ENCODE measurements around the gene LHX3. TPM values are rescaled to one million over a fixed set of nuclear protein-coding genes. Genes with fewer than 3 reads are reported as not detected.

The LHX3 gene
- total RNA-seq, 3 donors from 2014 or later = not detected

- intact Hi-C loops (cut with DNase I; ENCODE audit: low total_unique reads) = no loop called here
- H3K4me3 ChIP-seq = peak overlapping the region in 1 of 3 donors; percentile 28
- no peaks in the 10 kb centered on the region for H3K9me3 ChIP-seq
- peaks cover 21 to 99% of the 10 kb centered on the region in 2 donors for H3K27me3 ChIP-seq
- no peak overlapping the region for H3K27ac ChIP-seq
- no peaks in the 10 kb centered on the region for H3K36me3 ChIP-seq
- H3K4me1 ChIP-seq = peaks cover 0 to 9% of the 10 kb centered on the region in 2 donors
- no peak for TF ChIP-seq POLR2AphosphoS5 (IDR thresholded peaks at IDR 0.05)
- no peak for TF ChIP-seq POLR2A (IDR thresholded peaks at IDR 0.05)
- TF ChIP-seq CTCF (IDR thresholded peaks at IDR 0.05) = no peak
- no peak for DNase-seq (ENCODE audit: low spot score in 2 of 2)
Measured at GRCh38 chr9:136199391-136200288, 5.3 kb downstream of the LHX3 start.

- Histone ChIP-seq H3K4me1 (peaks cover 0 to 9% of the 10 kb centered on the region in 2 donors), H3K4me3 (peak overlapping the region in 1 of 3 donors; percentile 28), H3K27ac (no peak overlapping the region), H3K36me3 (no peaks in the 10 kb centered on the region), H3K9me3 (no peaks in the 10 kb centered on the region), H3K27me3 (peaks cover 20 to 99% of the 10 kb centered on the region in 2 donors)
- intact Hi-C loops (cut with DNase I; ENCODE audit: low total_unique reads) = no loop called here
- no peak for TF ChIP-seq CTCF (IDR thresholded peaks at IDR 0.05)
- TF ChIP-seq POLR2AphosphoS5 (IDR thresholded peaks at IDR 0.05) = no peak
- no peak for TF ChIP-seq POLR2A (IDR thresholded peaks at IDR 0.05)
- DNase-seq (ENCODE audit: low spot score in 2 of 2) = no peak
Measured at GRCh38 chr9:136198605-136199083, 6.3 kb downstream of the LHX3 start.

- no peaks in the 10 kb centered on the region for H3K9me3 ChIP-seq
- H3K36me3 ChIP-seq = no peaks in the 10 kb centered on the region
- peaks cover 0 to 9% of the 10 kb centered on the region in 2 donors for H3K4me1 ChIP-seq
- peak overlapping the region in 1 of 3 donors; percentile 28 for H3K4me3 ChIP-seq
- H3K27me3 ChIP-seq = peaks cover 25 to 99% of the 10 kb centered on the region in 2 donors
- TF ChIP-seq CTCF (IDR thresholded peaks at IDR 0.05) (no peak), POLR2A (IDR thresholded peaks at IDR 0.05) (no peak), POLR2AphosphoS5 (IDR thresholded peaks at IDR 0.05) (no peak)
- intact Hi-C loops (cut with DNase I; ENCODE audit: low total_unique reads) = no loop called here
- no peak for DNase-seq (ENCODE audit: low spot score in 2 of 2)
- H3K27ac ChIP-seq = no peak overlapping the region
Measured at GRCh38 chr9:136197930-136198604, 6.9 kb downstream of the LHX3 start.

DNA sequence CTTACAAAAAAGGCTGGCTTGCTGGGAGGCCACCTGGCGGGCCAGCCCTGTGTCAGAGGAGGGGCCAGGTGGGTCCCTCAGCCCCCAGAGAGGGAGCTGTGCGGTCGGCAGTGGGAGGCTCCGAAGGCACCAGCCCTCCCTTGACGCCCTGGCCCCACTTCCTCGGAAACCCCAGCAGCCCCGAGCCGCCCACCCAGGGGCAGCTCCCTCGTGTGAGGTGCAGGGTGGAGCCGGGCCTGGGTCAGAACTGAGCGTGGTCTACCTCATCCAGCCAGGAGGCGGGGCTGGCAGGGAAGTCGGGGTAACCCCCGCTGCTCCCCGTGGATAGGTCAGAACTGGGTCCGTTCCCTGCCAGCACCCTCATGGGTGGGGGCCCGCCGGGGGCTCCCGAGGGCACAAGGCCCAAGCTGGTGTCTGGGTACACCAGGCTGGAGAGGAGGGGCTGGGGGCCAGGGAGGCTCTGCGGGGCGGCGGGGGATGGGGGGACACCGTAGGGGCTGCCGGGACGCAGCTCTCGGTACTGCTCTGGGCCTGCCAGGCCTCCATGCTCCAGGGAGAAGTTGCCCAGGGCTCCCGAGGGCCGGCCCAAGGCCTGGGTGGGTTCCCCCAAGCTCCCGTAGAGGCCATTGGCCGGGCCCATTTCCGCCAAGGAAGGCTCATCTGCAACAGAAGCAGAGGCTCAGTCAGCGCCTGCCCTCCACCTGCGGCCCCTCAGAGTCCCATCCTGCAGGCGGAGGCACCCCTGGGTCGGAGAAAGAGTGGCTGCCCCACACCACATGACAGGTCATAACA is 7.6 kb downstream of the LHX3 start:
- Histone ChIP-seq H3K9me3 (no peaks in the 10 kb centered on the region), H3K36me3 (no peaks in the 10 kb centered on the region), H3K4me3 (no peak overlapping the region), H3K27me3 (peaks cover 22 to 100% of the 10 kb centered on the region in 2 donors), H3K4me1 (peaks cover 0 to 9% of the 10 kb centered on the region in 2 donors), H3K27ac (no peak overlapping the region)
- intact Hi-C loops (cut with DNase I; ENCODE audit: low total_unique reads) = no loop called here
- no peak for DNase-seq (ENCODE audit: low spot score in 2 of 2)
- TF ChIP-seq CTCF (IDR thresholded peaks at IDR 0.05) (no peak), POLR2AphosphoS5 (IDR thresholded peaks at IDR 0.05) (no peak), POLR2A (IDR thresholded peaks at IDR 0.05) (no peak)

Data from breast epithelium (tissue), 4 donors.